T-helper 1 cell treated with Interleukin-12 subunit alpha and Interleukin-12 subunit beta and Interleukin-4 antibody, amounts not matched to agents 30 μg/mL and 1 μg/mL, for 36 hours (primary cell): ENCODE results near the gene IFT122.
"Not testable (repeated sequence)": the region's sequence is repeated elsewhere in the genome, so short reads cannot be mapped to it uniquely, and the experiment has no call there.

ENCODE experiments used
- H3K27ac Mint-ChIP-seq: one replicate; pipeline ENCODE4 v1.8.0; 2021; ENCODE audit warnings: mild to moderate bottlenecking, mixed read lengths
- H3K27me3 Mint-ChIP-seq: one replicate; pipeline ENCODE4 v1.8.0; 2021; ENCODE audit warnings: low read depth, mixed read lengths
- H3K36me3 Mint-ChIP-seq: one replicate; pipeline ENCODE4 v1.8.0; 2021; ENCODE audit warnings: low read depth, mixed read lengths
- H3K4me1 Mint-ChIP-seq: one replicate; pipeline ENCODE4 v1.8.0; 2021; ENCODE audit warnings: low read depth, mixed read lengths
- H3K4me3 Mint-ChIP-seq: one replicate; pipeline ENCODE4 v1.8.0; 2021; ENCODE audit warnings: mild to moderate bottlenecking, moderate library complexity, mixed read lengths
- H3K9me3 Mint-ChIP-seq: one replicate; pipeline ENCODE4 v1.8.0; 2021; ENCODE audit warnings: mixed read lengths

IFT122 gene

GRCh38 chr3:129542747-129543146, 102.7 kb downstream of the IFT122 start:
- Mint-ChIP-seq H3K4me1 (no peaks in the 10 kb centered on the region), H3K4me3 (no peak overlapping the region), H3K27me3 (peaks cover 3% of the 10 kb centered on the region), H3K36me3 (no peaks in the 10 kb centered on the region), H3K27ac (no peak overlapping the region), H3K9me3 (no peaks in the 10 kb centered on the region)

- no peak within 1 kb of the TSS for H3K27ac Mint-ChIP-seq
- no peaks in the 10 kb centered on the region for H3K36me3 Mint-ChIP-seq
Measured at GRCh38 chr3:129543156-129543790, 103.2 kb downstream of the IFT122 start, which contains the start of gene H1-8. Gene H1-8 (plus strand): TSS chr3:129543175. CDS start chr3:129543219, 44 bp downstream.

GRCh38 chr3:129543999-129544398, 104.0 kb downstream of the IFT122 start:
- Mint-ChIP-seq H3K4me1 (no peaks in the 10 kb centered on the region), H3K4me3 (no peak overlapping the region), H3K36me3 (no peaks in the 10 kb centered on the region), H3K27me3 (peaks cover 3% of the 10 kb centered on the region), H3K27ac (no peak overlapping the region), H3K9me3 (no peaks in the 10 kb centered on the region)

More at GRCh38 chr3:129543156-129543790, 103.2 kb downstream of the IFT122 start, which contains the start of gene H1-8:
- Mint-ChIP-seq H3K27me3 (peaks cover 3% of the 10 kb centered on the region), H3K4me3 (no peak within 1 kb of the TSS), H3K9me3 (no peaks in the 10 kb centered on the region), H3K4me1 (no peaks in the 10 kb centered on the region)

GRCh38 chr3:129545951-129546350, 105.9 kb downstream of the IFT122 start:
- not testable (repeated sequence) for H3K36me3 Mint-ChIP-seq, H3K27me3 Mint-ChIP-seq, H3K4me3 Mint-ChIP-seq, H3K9me3 Mint-ChIP-seq, H3K4me1 Mint-ChIP-seq, H3K27ac Mint-ChIP-seq

GRCh38 chr3:129547241-129547640, 107.2 kb downstream of the IFT122 start:
- Mint-ChIP-seq H3K4me1 (no peaks in the 10 kb centered on the region), H3K4me3 (no peak overlapping the region), H3K27me3 (peaks cover 4% of the 10 kb centered on the region), H3K9me3 (no peaks in the 10 kb centered on the region), H3K36me3 (no peaks in the 10 kb centered on the region), H3K27ac (no peak overlapping the region)

- peaks cover 11% of the 10 kb centered on the region for H3K27me3 Mint-ChIP-seq
- H3K4me3 Mint-ChIP-seq = no peak overlapping the region
- H3K9me3 Mint-ChIP-seq = no peaks in the 10 kb centered on the region
- H3K36me3 Mint-ChIP-seq = no peaks in the 10 kb centered on the region
- no peaks in the 10 kb centered on the region for H3K4me1 Mint-ChIP-seq
- H3K27ac Mint-ChIP-seq = no peak overlapping the region
Measured at GRCh38 chr3:129548104-129548965, 108.3 kb downstream of the IFT122 start.

GRCh38 chr3:129549006-129549800, 109.2 kb downstream of the IFT122 start:
- H3K4me1 Mint-ChIP-seq = no peaks in the 10 kb centered on the region
- H3K27me3 Mint-ChIP-seq = peaks cover 18% of the 10 kb centered on the region
- no peak overlapping the region for H3K4me3 Mint-ChIP-seq
- H3K9me3 Mint-ChIP-seq = no peaks in the 10 kb centered on the region
- no peak overlapping the region for H3K27ac Mint-ChIP-seq
- H3K36me3 Mint-ChIP-seq = no peaks in the 10 kb centered on the region

GRCh38 chr3:129549805-129550204, 109.8 kb downstream of the IFT122 start:
- H3K4me1 Mint-ChIP-seq = no peaks in the 10 kb centered on the region
- peaks cover 22% of the 10 kb centered on the region for H3K27me3 Mint-ChIP-seq
- no peak overlapping the region for H3K4me3 Mint-ChIP-seq
- H3K27ac Mint-ChIP-seq = no peak overlapping the region
- no peaks in the 10 kb centered on the region for H3K9me3 Mint-ChIP-seq
- H3K36me3 Mint-ChIP-seq = no peaks in the 10 kb centered on the region

GRCh38 chr3:129552287-129553050, 112.4 kb downstream of the IFT122 start:
- Mint-ChIP-seq H3K9me3 (no peaks in the 10 kb centered on the region), H3K27ac (no peak overlapping the region), H3K36me3 (no peaks in the 10 kb centered on the region), H3K27me3 (peaks cover 22% of the 10 kb centered on the region), H3K4me1 (no peaks in the 10 kb centered on the region), H3K4me3 (no peak overlapping the region)

GRCh38 chr3:129553171-129553570, 113.1 kb downstream of the IFT122 start:
- H3K36me3 Mint-ChIP-seq = no peaks in the 10 kb centered on the region
- H3K4me1 Mint-ChIP-seq = no peaks in the 10 kb centered on the region
- no peak overlapping the region for H3K27ac Mint-ChIP-seq
- no peak overlapping the region for H3K4me3 Mint-ChIP-seq
- H3K9me3 Mint-ChIP-seq = no peaks in the 10 kb centered on the region
- H3K27me3 Mint-ChIP-seq = peaks cover 22% of the 10 kb centered on the region

- H3K27me3 Mint-ChIP-seq = peaks cover 22% of the 10 kb centered on the region
- no peaks in the 10 kb centered on the region for H3K36me3 Mint-ChIP-seq
- H3K27ac Mint-ChIP-seq = no peak overlapping the region
- H3K9me3 Mint-ChIP-seq = no peaks in the 10 kb centered on the region
- no peaks in the 10 kb centered on the region for H3K4me1 Mint-ChIP-seq
- H3K4me3 Mint-ChIP-seq = no peak overlapping the region
Measured at GRCh38 chr3:129553719-129554118, 113.7 kb downstream of the IFT122 start.

GRCh38 chr3:129554356-129555152, 114.5 kb downstream of the IFT122 start:
- peaks cover 22% of the 10 kb centered on the region for H3K27me3 Mint-ChIP-seq
- H3K4me3 Mint-ChIP-seq = no peak overlapping the region
- H3K27ac Mint-ChIP-seq = no peak overlapping the region
- no peaks in the 10 kb centered on the region for H3K4me1 Mint-ChIP-seq
- H3K36me3 Mint-ChIP-seq = no peaks in the 10 kb centered on the region
- no peaks in the 10 kb centered on the region for H3K9me3 Mint-ChIP-seq

GRCh38 chr3:129555153-129555550, 115.1 kb downstream of the IFT122 start:
- peaks cover 22% of the 10 kb centered on the region for H3K27me3 Mint-ChIP-seq
- H3K4me1 Mint-ChIP-seq = no peaks in the 10 kb centered on the region
- no peaks in the 10 kb centered on the region for H3K9me3 Mint-ChIP-seq
- no peaks in the 10 kb centered on the region for H3K36me3 Mint-ChIP-seq
- no peak overlapping the region for H3K27ac Mint-ChIP-seq
- H3K4me3 Mint-ChIP-seq = no peak overlapping the region
